ENCODE measurements around the gene PEF1.
"Not testable (repeated sequence)": the region's sequence is repeated elsewhere in the genome, so short reads cannot be mapped to it uniquely, and the experiment has no call there.

PEF1 gene

DNA sequence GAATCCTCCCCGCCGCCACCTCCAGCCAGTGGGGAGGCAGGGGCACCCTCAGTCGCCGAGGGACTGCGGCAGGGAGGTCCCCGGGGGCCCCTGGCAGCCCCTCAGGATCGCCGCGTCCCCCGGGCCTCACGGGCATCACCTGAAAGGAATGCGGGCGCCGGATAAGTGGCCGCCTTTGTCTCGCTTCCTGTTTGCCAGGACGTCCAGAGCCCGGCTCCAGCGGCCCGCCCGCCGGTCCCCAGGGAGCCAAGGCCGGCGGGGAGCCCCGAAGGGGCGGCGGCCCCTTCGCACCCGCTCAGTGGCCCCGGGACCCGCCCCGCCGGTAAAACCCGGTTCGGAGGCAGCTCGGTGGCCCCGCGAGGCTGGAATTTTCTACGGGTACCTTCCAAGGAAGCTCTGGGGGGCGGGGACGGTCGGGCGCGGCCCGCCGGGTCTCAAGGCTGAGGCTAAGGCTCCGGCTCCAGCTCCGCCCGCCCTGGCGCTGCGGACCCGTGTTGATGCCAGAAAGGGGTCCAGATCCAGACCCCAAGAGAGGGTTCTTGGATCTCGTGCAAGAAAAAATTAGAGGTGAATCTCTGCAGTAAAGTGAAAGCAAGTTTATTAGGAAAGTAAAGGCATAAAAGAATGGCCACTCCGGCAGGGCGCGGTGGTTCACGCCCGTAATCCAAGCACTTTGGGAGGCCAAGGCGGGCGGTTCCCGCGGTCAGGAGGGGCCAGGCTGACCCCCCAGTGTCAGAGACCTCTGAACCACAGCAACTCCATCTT is 55.7 kb downstream of the PEF1 start:
- Mint-ChIP-seq H3K4me1 (peaks cover 4% of the 10 kb centered on the region), H3K27me3 (peaks cover 22% of the 10 kb centered on the region), H3K36me3 (no peaks in the 10 kb centered on the region), H3K9me3 (no peaks in the 10 kb centered on the region), H3K27ac (no peak overlapping the region), H3K4me3 (peak overlapping the region; percentile 6)
- no peak for ATAC-seq (ENCODE audit: low read depth)
- no peak for DNase-seq (ENCODE audit: low spot score in 2 of 2)

DNA sequence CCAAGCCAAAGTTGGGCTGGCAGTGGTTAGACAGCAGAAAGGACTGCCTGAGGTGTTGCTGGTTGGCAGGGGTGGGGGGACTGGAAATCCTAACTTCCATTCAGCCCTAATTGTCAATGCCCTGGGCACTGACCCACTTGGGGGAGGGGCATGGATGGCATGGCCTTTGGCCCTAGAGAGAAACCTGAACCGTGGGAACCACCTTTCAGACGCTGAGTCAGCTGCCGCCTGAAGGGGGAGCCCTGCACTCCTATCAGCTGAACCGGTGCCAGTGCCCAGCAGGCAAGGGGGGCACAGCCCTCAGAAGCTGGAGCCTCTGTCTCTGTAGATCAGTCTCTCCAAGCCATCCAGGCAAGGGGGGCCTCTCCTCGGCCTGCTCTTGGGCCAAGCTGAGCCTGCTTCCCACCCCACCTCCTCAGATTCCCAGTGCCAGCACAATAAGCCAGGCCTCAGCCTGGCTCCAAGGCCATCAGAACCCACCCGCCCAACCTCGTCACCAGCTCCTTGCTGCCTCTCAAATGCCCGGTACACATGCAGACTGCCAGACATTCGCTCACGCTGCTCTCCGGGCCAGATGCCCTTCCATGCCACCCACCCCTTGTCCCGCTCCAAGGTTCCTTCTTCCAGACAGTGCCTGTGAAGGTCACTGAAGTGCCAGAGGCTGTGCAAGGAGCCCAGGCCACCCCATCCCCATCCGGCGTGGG is 56.8 kb downstream of the PEF1 start:
- no peak overlapping the region for H3K4me3 Mint-ChIP-seq
- H3K27me3 Mint-ChIP-seq = peaks cover 20% of the 10 kb centered on the region
- H3K9me3 Mint-ChIP-seq = no peaks in the 10 kb centered on the region
- ATAC-seq (ENCODE audit: low read depth) (peak; percentile 66), DNase-seq (ENCODE audit: low spot score in 2 of 2) (peak in 1 of 2 donors; percentile 31)
- no peak overlapping the region for H3K27ac Mint-ChIP-seq
- H3K4me1 Mint-ChIP-seq = peaks cover 4% of the 10 kb centered on the region
- no peaks in the 10 kb centered on the region for H3K36me3 Mint-ChIP-seq

DNA sequence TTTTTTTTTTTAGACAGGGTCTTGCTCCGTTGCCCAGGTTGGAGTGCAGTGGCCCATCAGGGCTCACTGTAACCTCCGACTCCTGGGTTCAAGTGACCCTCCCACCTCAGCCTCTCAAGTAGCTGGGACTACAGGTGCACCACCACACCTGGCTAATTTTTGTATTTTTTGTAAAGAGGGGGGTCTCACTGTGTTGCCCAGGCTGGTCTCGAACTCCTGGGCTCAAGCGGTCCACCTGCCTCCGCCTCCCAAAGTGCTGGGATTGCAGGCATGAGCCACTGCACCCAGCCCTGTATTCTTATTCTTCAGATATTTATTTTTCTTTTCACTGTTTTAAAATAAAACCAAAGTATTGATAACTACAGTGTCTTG is 57.4 kb downstream of the PEF1 start:
- DNase-seq (ENCODE audit: low spot score in 2 of 2); ATAC-seq (ENCODE audit: low read depth); H3K9me3 Mint-ChIP-seq; H3K36me3 Mint-ChIP-seq; H3K27ac Mint-ChIP-seq; H3K4me3 Mint-ChIP-seq; H3K4me1 Mint-ChIP-seq: not testable (repeated sequence)
- peaks cover 19% of the 10 kb centered on the region for H3K27me3 Mint-ChIP-seq

DNA sequence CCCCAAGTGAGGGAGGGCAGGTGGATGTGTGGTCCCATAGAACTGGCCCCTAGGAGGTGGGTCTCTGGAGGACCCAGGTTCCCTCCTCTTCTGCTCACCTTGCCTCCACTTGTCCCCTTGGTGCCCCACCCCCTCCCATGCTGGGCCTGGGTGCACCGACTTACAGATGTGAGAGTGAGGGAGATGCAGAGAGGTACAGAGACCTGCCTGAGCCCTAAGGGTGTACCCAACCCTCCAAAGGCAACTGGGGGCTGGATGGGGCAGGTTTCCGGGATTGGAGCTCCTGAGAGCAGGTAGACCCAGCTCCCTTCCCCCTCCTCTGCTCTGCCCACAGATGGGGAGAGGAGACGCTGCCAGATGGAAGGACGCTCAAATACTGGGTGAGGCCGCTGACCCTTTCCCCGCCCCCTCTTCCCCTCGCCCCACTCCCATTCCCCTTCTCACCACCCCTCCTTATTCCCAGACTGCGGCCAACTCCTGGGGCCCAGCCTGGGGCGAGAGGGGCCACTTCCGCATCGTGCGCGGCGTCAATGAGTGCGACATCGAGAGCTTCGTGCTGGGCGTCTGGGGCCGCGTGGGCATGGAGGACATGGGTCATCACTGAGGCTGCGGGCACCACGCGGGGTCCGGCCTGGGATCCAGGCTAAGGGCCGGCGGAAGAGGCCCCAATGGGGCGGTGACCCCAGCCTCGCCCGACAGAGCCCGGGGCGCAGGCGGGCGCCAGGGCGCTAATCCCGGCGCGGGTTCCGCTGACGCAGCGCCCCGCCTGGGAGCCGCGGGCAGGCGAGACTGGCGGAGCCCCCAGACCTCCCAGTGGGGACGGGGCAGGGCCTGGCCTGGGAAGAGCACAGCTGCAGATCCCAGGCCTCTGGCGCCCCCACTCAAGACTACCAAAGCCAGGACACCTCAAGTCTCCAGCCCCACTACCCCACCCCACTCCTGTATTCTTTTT is 58.0 kb downstream of the PEF1 start:
- ATAC-seq (ENCODE audit: low read depth) (no peak), DNase-seq (ENCODE audit: low spot score in 2 of 2) (no peak)
- Mint-ChIP-seq H3K4me3 (no peak overlapping the region), H3K4me1 (peaks cover 4% of the 10 kb centered on the region), H3K9me3 (no peaks in the 10 kb centered on the region), H3K36me3 (no peaks in the 10 kb centered on the region), H3K27me3 (peaks cover 13% of the 10 kb centered on the region), H3K27ac (no peak overlapping the region)

DNA sequence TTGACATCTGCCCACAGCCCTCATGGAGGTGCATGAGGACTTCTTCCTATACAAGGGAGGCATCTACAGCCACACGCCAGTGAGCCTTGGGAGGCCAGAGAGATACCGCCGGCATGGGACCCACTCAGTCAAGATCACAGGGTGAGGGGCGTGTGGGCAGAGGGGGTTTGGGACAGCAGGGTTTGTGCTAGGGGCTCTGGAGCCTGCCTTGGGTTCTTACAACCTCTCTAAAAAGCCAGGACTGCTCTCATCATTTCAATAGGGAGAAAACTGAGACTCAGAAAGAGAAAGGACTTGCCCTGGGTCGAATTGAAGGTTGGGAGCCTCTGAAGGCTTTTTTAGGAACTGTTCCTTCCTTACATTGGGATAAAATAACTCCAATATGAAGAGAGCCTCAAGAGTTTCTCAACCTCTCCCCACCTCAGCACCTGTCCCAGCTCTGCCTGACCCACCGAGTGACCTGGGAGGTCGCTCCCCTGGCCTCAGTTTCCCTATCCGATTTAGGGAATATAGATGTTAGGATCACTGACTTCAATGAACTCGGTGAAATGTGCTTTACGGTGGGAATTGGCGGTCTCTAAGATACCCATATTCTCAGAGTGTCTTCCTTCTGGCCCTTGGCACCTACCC is 58.8 kb downstream of the PEF1 start:
- no peak for DNase-seq (ENCODE audit: low spot score in 2 of 2)

DNA sequence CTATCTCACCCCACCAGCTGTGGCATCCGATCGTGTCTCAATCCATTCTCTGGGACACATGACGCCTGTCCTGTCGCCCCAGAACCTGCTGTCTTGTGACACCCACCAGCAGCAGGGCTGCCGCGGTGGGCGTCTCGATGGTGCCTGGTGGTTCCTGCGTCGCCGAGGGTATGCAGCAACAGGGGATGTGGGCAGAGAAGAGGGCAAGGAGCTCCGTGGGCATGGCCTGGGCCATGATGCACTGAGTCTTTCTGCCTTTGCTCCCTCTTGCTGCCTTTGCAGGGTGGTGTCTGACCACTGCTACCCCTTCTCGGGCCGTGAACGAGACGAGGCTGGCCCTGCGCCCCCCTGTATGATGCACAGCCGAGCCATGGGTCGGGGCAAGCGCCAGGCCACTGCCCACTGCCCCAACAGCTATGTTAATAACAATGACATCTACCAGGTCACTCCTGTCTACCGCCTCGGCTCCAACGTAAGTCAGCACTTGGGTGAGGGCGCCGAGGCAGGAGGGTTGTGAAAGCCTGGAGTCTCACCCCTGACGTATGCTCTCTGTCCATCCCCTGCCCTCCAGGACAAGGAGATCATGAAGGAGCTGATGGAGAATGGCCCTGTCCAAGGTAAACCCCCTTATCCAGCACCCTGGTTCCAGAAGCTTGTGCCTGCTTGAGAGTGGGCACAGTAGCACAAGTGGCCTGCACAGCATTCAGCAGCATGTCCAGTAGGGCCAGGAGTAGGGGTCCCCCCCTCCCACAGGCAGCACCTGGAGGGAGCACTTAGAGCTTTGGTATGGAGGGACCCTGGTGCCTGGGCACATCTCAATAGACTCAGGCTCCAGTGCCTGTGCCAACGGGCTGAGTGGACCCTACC is 59.6 kb downstream of the PEF1 start:
- peaks cover 15% of the 10 kb centered on the region for H3K27me3 Mint-ChIP-seq
- no peak overlapping the region for H3K27ac Mint-ChIP-seq
- H3K4me3 Mint-ChIP-seq = no peak overlapping the region
- no peaks in the 10 kb centered on the region for H3K36me3 Mint-ChIP-seq
- H3K9me3 Mint-ChIP-seq = no peaks in the 10 kb centered on the region
- H3K4me1 Mint-ChIP-seq = peaks cover 4% of the 10 kb centered on the region
- no peak for ATAC-seq (ENCODE audit: low read depth)
- DNase-seq (ENCODE audit: low spot score in 2 of 2) = no peak

More for the DNA sequence above, 58.8 kb downstream of the PEF1 start:
- H3K27ac Mint-ChIP-seq = no peak overlapping the region
- ATAC-seq (ENCODE audit: low read depth) = no peak
- H3K4me3 Mint-ChIP-seq = no peak overlapping the region
- H3K27me3 Mint-ChIP-seq = peaks cover 12% of the 10 kb centered on the region
- no peaks in the 10 kb centered on the region for H3K9me3 Mint-ChIP-seq
- peaks cover 4% of the 10 kb centered on the region for H3K4me1 Mint-ChIP-seq
- H3K36me3 Mint-ChIP-seq = no peaks in the 10 kb centered on the region

DNA sequence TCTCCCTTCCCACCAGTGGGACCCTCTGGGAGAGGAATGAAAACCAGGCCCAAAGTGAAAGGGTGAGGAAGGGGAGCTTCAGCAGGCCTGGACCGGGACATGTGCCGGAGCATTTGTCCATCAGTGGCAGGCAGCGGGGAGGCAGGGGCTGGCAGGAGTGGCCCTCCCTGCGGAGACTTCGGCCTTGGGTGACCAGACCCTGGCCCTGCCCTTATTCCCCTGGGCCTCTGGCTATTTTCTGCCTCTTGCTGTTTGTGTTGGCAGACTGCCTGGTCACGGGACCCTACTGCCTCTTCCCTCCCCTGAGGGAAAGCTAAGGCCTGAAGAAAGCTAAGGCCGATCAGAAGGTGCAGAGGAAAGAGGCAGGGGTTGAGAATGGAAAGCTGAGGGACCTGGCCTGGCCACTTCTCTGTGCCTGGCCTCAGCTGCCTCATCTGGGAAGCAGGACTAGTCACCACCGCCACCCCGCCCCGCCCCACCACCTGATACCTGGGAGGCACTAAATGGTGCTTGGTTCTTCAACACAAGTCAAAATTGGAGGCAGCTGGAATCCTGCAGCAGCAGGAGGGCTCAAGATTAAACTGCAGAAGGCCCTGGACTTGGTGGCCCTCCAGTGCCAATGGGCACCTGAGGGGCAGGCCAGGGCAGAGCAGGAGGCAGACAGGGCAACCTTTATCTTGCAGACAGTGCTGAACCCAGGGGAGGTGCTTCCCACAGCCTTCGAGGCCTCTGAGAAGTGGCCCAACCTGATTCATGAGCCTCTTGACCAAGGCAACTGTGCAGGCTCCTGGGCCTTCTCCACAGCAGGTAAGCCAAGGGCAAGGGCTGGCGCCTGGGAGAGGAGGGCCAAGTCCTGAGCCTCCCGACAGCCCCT is 60.4 kb downstream of the PEF1 start:
- Mint-ChIP-seq H3K4me1 (peaks cover 4% of the 10 kb centered on the region), H3K9me3 (no peaks in the 10 kb centered on the region), H3K27me3 (peaks cover 15% of the 10 kb centered on the region), H3K27ac (no peak overlapping the region), H3K36me3 (no peaks in the 10 kb centered on the region), H3K4me3 (no peak overlapping the region)
- DNase-seq (ENCODE audit: low spot score in 2 of 2) (no peak), ATAC-seq (ENCODE audit: low read depth) (no peak)

DNA sequence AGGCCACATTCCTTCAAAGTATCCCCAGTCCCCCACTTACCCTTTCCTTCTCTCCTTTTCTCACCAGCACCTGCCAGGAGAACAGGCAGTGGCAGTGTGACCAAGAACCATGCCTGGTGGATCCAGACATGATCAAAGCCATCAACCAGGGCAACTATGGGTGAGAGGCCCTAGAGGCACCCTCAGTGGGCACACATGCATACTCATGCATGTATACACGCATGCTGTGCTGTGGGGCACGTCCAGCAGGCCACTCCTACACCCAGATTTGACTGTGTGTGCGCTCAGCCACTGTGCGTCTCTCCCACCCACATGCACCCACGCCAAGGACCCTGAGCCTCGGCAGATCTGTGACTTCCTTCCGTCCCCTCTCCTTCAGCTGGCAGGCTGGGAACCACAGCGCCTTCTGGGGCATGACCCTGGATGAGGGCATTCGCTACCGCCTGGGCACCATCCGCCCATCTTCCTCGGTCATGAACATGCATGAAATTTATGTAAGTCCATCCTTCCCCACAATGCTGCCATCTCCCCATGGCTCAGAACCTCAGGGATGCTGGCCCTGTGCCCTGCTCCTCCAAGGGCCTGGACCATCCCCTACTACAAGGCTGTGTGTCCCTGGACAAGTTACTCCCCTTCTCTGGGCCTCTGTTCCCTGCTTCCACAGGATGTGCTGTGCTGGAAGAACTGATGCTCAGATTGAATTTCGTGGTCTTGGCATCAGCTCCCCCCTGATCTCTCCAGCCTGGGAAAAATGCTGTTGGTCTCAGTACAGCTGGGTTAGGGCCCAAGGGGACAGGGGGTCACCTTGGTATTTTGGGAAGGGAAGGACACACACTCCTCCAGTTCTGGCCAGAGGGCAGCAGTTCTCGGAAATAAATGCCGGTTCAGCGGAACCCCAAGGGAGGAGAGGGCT is 61.3 kb downstream of the PEF1 start:
- Mint-ChIP-seq H3K9me3 (no peaks in the 10 kb centered on the region), H3K4me3 (no peak overlapping the region), H3K27me3 (peaks cover 13% of the 10 kb centered on the region), H3K4me1 (peaks cover 2% of the 10 kb centered on the region), H3K27ac (no peak overlapping the region), H3K36me3 (no peaks in the 10 kb centered on the region)
- DNase-seq (ENCODE audit: low spot score in 2 of 2) (no peak), ATAC-seq (ENCODE audit: low read depth) (no peak)

DNA sequence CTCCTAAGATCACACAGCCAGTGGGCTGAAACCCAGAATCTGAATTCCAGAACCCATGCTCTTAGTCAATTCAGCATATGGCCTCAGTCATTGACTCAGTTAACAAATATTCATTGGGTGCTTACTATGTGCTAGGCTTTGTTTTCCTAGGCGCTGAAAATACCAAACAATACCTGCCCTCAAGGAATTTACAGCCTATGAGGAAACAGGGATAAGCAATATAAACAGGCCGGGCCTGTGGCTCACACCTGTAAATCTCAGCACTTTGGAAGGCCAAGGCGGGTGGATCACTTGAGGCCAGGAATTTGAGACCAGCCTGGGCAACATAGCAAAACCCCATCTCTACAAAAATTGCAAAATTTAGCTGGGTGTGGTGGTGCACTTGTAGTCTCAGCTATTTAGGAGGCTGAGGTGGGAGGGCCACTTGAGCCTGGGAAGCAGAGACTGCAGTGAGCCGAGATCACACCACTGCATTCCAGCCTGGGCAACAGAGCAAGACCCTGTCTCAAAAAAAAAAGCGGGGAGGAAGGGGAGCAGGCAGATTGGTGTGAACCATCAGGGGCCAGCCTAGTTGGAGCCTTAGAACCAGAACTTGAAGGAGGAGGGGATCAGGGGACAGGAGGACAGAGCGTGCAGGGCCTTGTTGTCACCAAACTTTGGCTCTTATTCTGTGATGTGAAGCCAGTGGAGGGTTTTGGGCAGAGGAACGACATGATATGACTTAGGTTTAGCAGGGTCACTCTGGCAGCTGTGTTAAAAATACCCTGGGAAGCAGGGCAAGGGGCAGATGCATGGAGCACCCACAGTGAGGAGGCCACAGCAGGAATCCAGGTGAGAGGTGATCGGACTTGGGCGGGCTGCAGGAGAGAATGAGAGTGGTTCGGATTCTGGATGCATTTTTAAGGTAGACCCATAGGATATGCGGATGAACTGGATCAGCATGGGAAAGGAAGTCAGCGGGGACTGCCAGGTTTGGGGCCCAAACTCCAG is 62.6 kb downstream of the PEF1 start:
- Mint-ChIP-seq H3K4me1 (no peaks in the 10 kb centered on the region), H3K4me3 (no peak overlapping the region), H3K27me3 (peaks cover 11% of the 10 kb centered on the region), H3K9me3 (no peaks in the 10 kb centered on the region), H3K36me3 (no peaks in the 10 kb centered on the region), H3K27ac (no peak overlapping the region)
- no peak for ATAC-seq (ENCODE audit: low read depth)
- DNase-seq (ENCODE audit: low spot score in 2 of 2) = no peak

DNA sequence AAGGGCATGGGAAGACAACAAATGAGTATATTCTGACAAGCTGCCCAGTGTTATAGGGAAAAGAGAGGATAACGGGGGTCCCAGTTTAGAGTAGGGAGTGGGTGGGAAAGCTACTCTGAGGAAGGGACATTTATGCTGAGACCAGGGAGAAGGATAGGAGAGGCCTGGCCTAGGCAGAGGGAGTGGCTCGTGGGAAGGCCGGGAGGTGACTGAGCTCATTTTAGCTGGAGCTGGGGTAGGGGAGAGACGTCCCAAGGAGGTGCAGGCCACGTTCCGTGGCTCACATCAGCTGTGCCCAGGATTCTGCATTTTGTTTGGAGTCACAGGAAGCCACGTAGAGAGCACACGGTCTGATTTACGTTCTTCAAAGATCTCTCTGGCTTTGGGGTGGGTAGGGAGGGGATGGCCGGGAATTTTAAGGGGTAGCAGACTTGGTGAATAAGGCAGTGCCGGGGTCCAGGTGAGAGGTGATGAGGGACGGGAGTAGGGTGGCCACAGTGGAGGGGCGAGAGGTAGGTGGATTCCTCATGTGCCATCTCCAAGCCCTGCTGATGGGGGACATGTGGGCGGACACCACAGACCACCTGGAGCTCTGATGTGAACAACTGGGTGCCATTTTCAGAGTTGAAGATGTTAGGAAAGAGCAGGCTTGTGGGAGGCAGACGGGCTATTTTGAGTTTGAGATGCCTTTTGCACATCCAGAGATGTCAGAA is 63.6 kb downstream of the PEF1 start:
- DNase-seq (ENCODE audit: low spot score in 2 of 2) (no peak), ATAC-seq (ENCODE audit: low read depth) (no peak)
- Mint-ChIP-seq H3K36me3 (no peaks in the 10 kb centered on the region), H3K4me3 (no peak overlapping the region), H3K4me1 (no peaks in the 10 kb centered on the region), H3K27ac (no peak overlapping the region), H3K9me3 (no peaks in the 10 kb centered on the region), H3K27me3 (peaks cover 14% of the 10 kb centered on the region)

All from memory B cell (primary cell).